Breast epithelium (tissue), 4 donors: ENCODE data around the gene ITM2C. TPM values are rescaled to one million over a fixed set of nuclear protein-coding genes. Genes with fewer than 3 reads are reported as not detected.
A peak's percentile ranks its signal among the peaks of the same experiment; 100 is the strongest.

Source experiments
- DNase-seq, 2 donors: peaks; one replicate each; pipeline ENCODE4 v3.0.0-alpha.2; 2019; ENCODE audit warnings: low spot score in 2 of 2
- H3K27ac ChIP-seq, 2 donors: fragments of 200-600 bp; sonication (generic) in 1 of 2; one replicate each; pipeline ENCODE4 v1.5.1; 2016 to 2019; ENCODE audit warnings: mild to moderate bottlenecking in 1 of 2
- H3K27me3 ChIP-seq, 2 donors: fragments of 200-600 bp; sonication (generic) in 1 of 2; one replicate each; pipeline versions ENCODE4 v1.5.1 to v1.6.0; 2017 to 2019; ENCODE audit warnings: control low read depth in 1 of 2, mild to moderate bottlenecking in 1 of 2
- H3K36me3 ChIP-seq: fragments of 200-600 bp; one replicate; pipeline ENCODE4 v1.5.1; 2019
- H3K4me1 ChIP-seq, 2 donors: fragments of 200-600 bp; sonication (generic); one replicate each; pipeline ENCODE4 v1.5.1; 2016 to 2019; ENCODE audit warnings: control low read depth in 1 of 2
- H3K4me3 ChIP-seq, 3 donors: fragments of 200-600 bp; sonication (generic); 1 replicate in 2 of 3; 2 replicates in 1 of 3; pipeline ENCODE4 v1.5.1; 2016 to 2019; ENCODE audit warnings: mild to moderate bottlenecking in 3 of 3, moderate library complexity in 2 of 3
- H3K9me3 ChIP-seq, 2 donors: fragments of 200-600 bp; sonication (generic) in 1 of 2; one replicate each; pipeline ENCODE4 v1.5.1; 2016 to 2019; ENCODE audit warnings: control low read depth in 1 of 2
- CTCF ChIP-seq, 3 donors: fragments of 450-650 bp; IDR thresholded peaks; one replicate each; pipeline ENCODE4 v1.5.1; 2016 to 2017; ENCODE audit warnings: antibody characterized with exemption in 3 of 3, mild to moderate bottlenecking in 3 of 3, moderate library complexity in 3 of 3
- POLR2A ChIP-seq: fragments of 450-650 bp; IDR thresholded peaks from one replicate; pipeline ENCODE4 v1.6.1; 2016; ENCODE audit warnings: antibody characterized with exemption, mild to moderate bottlenecking, moderate library complexity
- POLR2AphosphoS5 ChIP-seq, 3 donors: sonication (generic); formaldehyde crosslinking; IDR thresholded peaks; one replicate each; pipeline ENCODE4 v1.6.1; 2017; ENCODE audit warnings: antibody characterized with exemption in 3 of 3
- intact Hi-C: fragments of 100-400 bp; cut with DNase I; formaldehyde crosslinking; loops from one replicate; pipeline ENCODE4 v1.15.1; 2023; ENCODE audit warnings: low total_unique reads
- total RNA-seq, 3 donors: library from RNA; depleted of rRNA; stranded (reverse); fragments of >200 nt; gene quantifications; one replicate each; pipeline ENCODE4 v1.1.0, GENCODE V29; 2016

ITM2C gene
- total RNA-seq, 3 donors from 2014 or later: 24.5 to 46.2 (median 36.3) TPM

- Histone ChIP-seq H3K4me1 (peaks cover 0 to 3% of the 10 kb centered on the region in 2 donors), H3K4me3 (no peak overlapping the region), H3K27me3 (no peaks in the 10 kb centered on the region), H3K36me3 (no peaks in the 10 kb centered on the region), H3K9me3 (no peaks in the 10 kb centered on the region), H3K27ac (no peak overlapping the region)
- DNase-seq: no peak
- intact Hi-C loops: no loop called here
- TF ChIP-seq CTCF (IDR thresholded peaks at IDR 0.05): no peak
- no peak for TF ChIP-seq POLR2AphosphoS5 (IDR thresholded peaks at IDR 0.05)
- no peak for TF ChIP-seq POLR2A
Measured at GRCh38 chr2:230863031-230863430, 1.7 kb upstream of the ITM2C start.

GRCh38 chr2:230863442-230864121 lies 1.2 kb upstream of the ITM2C start:
- Histone ChIP-seq H3K36me3 (no peaks in the 10 kb centered on the region), H3K4me3 (no peak overlapping the region), H3K27ac (no peak overlapping the region), H3K4me1 (peaks cover 0 to 3% of the 10 kb centered on the region in 2 donors), H3K27me3 (no peaks in the 10 kb centered on the region), H3K9me3 (no peaks in the 10 kb centered on the region)
- intact Hi-C loops: no loop called here
- DNase-seq: no peak
- no peak for TF ChIP-seq POLR2A
- TF ChIP-seq CTCF (IDR thresholded peaks at IDR 0.05): no peak
- TF ChIP-seq POLR2AphosphoS5 (IDR thresholded peaks at IDR 0.05): no peak

GRCh38 chr2:230864122-230864604 lies 579 bp upstream of the ITM2C start:
- Histone ChIP-seq H3K4me1 (peaks cover 0 to 3% of the 10 kb centered on the region in 2 donors), H3K36me3 (no peaks in the 10 kb centered on the region), H3K9me3 (no peaks in the 10 kb centered on the region), H3K4me3 (peak overlapping the region; percentile 51 to 78 (median 76)), H3K27ac (no peak overlapping the region), H3K27me3 (no peaks in the 10 kb centered on the region)
- intact Hi-C loops: no loop called here
- no peak for DNase-seq
- TF ChIP-seq POLR2AphosphoS5 (IDR thresholded peaks at IDR 0.05) (no peak), POLR2A (no peak), CTCF (IDR thresholded peaks at IDR 0.05) (no peak)

- Histone ChIP-seq H3K27me3 (no peaks in the 10 kb centered on the region), H3K4me1 (peaks cover 0 to 3% of the 10 kb centered on the region in 2 donors), H3K4me3 (peak overlapping the region; percentile 51 to 78 (median 76)), H3K27ac (peak overlapping the region in 1 of 2 donors; percentile 17), H3K36me3 (no peaks in the 10 kb centered on the region), H3K9me3 (no peaks in the 10 kb centered on the region)
- no peak for DNase-seq
- TF ChIP-seq POLR2A: no peak
- TF ChIP-seq CTCF (IDR thresholded peaks at IDR 0.05): no peak
- intact Hi-C loops: no loop called here
Measured at GRCh38 chr2:230865307-230865765, 594 bp downstream of the ITM2C start.
